Esophagus squamous epithelium (tissue), 4 donors: ENCODE data around the gene SCN3A.

Experiments used
- POLR2A ChIP-seq, 4 donors: fragments of 450-650 bp; IDR thresholded peaks; one replicate each; pipeline ENCODE4 v1.6.1; 2017; ENCODE audit warnings: antibody characterized with exemption in 4 of 4, mild to moderate bottlenecking in 4 of 4, moderate library complexity in 3 of 4
- TF ChIP-seq, protein P1 (sequence below), 6 experiments: fragments of 450-650 bp in 4 of 6; fragments of 200-600 bp in 2 of 6; sonication (generic) in 2 of 6; IDR thresholded peaks; one replicate each; pipeline ENCODE4 v1.5.1; 2016 to 2019; ENCODE audit warnings: antibody characterized with exemption in 6 of 6, mild to moderate bottlenecking in 4 of 6, moderate library complexity in 4 of 6

DNA sequence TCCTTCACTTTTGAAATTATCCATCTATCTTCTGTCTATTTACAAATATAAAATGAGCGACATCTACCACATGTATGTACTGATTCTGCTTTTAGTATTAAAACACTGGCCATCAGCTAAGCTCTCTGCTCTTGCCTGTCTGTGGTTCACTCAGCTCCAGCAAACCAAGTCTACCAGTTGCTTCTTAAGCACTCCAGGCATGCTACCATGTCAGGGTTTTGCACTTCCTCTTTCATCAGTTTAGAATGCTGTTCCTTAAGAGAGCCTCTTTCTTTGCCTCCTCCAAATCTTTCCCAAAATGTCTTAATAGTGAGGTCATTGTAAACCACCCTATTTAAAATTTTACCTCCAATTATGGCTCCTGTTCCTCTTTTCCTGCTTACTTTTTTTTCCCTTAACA, 59.5 kb downstream of the SCN3A start:
- TF ChIP-seq, protein P1, sequence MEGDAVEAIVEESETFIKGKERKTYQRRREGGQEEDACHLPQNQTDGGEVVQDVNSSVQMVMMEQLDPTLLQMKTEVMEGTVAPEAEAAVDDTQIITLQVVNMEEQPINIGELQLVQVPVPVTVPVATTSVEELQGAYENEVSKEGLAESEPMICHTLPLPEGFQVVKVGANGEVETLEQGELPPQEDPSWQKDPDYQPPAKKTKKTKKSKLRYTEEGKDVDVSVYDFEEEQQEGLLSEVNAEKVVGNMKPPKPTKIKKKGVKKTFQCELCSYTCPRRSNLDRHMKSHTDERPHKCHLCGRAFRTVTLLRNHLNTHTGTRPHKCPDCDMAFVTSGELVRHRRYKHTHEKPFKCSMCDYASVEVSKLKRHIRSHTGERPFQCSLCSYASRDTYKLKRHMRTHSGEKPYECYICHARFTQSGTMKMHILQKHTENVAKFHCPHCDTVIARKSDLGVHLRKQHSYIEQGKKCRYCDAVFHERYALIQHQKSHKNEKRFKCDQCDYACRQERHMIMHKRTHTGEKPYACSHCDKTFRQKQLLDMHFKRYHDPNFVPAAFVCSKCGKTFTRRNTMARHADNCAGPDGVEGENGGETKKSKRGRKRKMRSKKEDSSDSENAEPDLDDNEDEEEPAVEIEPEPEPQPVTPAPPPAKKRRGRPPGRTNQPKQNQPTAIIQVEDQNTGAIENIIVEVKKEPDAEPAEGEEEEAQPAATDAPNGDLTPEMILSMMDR (IDR thresholded peaks at IDR 0.05) = no peak
- no peak for TF ChIP-seq POLR2A (IDR thresholded peaks at IDR 0.05)
